GM10266 (cell line): ENCODE data around the gene CITED4.

ENCODE experiments used
- DNase-seq: peaks from one replicate; pipeline ENCODE4 v3.0.0; 2012; ENCODE audit errors: extremely low spot score
- TF ChIP-seq, protein P1 (sequence below): IDR thresholded peaks from 2 replicates; pipeline ENCODE4 v1.5.1; 2012; ENCODE audit warnings: mild to moderate bottlenecking, low read depth; ENCODE audit not compliant: control insufficient read depth, insufficient read depth; ENCODE audit errors: missing control alignments

The CITED4 gene

DNA sequence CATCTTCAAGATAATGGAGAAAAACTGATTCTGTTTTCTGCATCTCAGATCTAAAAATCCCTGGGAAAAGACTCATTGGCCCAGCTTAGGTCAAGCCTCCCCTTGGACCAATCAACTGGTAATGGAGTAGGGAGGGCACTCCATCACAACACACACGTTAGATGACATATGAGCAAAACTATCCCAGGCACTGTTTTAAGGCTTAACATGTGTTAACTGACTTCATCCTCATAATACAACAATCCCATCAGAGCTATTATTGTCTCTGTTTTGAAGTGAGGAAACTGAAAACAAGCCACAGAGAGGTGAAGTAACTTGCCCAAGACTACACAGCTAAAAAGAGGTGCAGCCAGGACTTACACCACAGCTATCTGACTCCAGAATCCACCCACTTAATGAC, 14.7 kb upstream of the CITED4 start:
- DNase-seq = no peak
- TF ChIP-seq, protein P1, sequence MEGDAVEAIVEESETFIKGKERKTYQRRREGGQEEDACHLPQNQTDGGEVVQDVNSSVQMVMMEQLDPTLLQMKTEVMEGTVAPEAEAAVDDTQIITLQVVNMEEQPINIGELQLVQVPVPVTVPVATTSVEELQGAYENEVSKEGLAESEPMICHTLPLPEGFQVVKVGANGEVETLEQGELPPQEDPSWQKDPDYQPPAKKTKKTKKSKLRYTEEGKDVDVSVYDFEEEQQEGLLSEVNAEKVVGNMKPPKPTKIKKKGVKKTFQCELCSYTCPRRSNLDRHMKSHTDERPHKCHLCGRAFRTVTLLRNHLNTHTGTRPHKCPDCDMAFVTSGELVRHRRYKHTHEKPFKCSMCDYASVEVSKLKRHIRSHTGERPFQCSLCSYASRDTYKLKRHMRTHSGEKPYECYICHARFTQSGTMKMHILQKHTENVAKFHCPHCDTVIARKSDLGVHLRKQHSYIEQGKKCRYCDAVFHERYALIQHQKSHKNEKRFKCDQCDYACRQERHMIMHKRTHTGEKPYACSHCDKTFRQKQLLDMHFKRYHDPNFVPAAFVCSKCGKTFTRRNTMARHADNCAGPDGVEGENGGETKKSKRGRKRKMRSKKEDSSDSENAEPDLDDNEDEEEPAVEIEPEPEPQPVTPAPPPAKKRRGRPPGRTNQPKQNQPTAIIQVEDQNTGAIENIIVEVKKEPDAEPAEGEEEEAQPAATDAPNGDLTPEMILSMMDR = no peak

DNA sequence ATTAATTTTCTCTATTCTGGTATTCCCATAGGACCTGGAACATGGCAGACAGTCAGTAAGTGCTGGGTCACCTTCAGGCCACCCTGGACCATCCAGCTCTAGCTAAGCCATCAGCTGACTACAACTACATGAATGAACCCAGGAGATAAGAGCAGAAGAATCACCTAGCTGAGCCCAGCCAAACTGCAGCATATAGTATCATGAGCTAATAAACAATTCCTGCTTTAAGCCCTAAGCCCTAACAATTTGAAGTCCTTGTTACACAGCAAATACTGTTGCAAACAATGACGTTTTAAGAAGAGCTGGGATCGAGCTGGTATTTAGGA, 14.2 kb upstream of the CITED4 start:
- TF ChIP-seq, protein P1 = no peak
- DNase-seq = no peak

DNA sequence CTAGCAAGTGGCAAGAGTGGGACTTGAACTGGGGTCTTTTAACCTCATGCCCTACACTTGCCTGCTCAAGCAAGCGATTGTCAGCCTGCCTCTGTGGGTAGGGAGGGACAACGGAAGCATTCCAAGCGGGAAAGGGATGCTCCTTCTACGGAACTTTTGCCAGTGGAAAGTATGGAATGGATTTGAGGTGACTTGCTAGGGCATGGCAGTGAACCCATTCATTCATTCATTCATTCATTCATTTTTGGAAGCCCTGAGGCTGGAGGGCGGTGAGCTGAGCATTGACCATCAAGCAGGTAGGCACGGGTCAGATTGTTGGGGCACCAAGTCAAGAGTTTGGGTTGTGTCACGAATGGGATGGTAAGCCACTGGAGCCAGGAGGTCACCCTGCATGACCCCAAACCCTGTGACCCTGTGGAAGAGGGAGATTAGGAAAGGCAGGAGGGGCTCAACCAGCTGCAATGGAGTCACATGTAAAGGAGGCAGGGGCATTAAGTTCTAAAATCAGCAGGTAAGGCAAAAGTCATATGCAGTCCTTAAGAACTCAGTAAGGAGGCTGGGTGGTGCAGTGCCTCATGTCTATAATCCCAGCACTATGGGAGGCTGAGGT, 11.8 kb upstream of the CITED4 start:
- TF ChIP-seq, protein P1 = no peak
- DNase-seq = no peak

DNA sequence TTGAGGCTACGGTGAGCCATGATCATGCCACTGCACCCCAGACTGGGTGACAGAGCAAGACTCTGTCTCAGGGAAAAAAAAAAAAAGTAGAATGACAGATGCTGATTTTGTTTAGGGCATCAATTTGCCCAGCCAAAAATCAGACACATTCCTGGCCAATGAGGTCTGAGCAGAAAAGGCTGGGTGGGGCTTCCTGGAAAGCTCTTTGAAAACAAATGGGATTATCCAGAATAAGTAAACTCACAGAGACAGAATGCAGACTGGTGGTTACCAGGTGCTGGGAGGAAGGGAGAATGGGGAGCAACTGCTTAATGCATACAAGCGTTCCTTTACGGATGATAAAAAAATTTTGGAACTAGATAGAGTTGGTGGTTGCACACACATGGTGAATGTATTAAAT, 10.1 kb upstream of the CITED4 start:
- TF ChIP-seq, protein P1 = no peak

DNA sequence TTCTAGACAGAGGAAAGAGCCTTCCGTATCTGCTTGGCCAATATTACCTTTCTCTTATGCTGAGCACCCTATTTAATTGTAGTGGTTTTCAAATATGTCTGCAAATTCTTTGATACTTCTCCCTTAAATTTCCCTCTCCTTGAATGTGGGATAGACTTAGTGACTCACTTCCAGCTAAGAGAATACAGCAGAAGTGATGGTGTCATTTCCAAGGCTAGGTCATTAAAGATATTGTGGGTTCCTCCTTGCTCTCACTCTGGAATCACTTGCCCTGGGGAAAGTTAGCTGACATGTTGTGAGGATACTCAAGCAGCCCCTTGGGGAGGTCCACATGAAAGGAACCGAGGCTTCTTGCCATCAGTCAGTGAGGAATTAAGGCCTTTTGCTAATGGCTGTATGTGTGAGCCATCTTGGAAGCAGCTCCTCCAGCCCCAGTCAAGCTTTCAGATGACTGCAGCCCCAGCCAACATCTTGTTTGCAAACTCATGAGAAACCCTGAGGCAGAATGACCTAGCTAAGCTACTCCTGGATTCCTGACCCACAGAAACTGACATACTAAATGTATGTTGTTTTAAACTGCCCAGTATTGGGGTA, 8.1 kb upstream of the CITED4 start:
- TF ChIP-seq, protein P1 = no peak
- DNase-seq = no peak

More for the DNA sequence above, 10.1 kb upstream of the CITED4 start:
- no peak for DNase-seq

DNA sequence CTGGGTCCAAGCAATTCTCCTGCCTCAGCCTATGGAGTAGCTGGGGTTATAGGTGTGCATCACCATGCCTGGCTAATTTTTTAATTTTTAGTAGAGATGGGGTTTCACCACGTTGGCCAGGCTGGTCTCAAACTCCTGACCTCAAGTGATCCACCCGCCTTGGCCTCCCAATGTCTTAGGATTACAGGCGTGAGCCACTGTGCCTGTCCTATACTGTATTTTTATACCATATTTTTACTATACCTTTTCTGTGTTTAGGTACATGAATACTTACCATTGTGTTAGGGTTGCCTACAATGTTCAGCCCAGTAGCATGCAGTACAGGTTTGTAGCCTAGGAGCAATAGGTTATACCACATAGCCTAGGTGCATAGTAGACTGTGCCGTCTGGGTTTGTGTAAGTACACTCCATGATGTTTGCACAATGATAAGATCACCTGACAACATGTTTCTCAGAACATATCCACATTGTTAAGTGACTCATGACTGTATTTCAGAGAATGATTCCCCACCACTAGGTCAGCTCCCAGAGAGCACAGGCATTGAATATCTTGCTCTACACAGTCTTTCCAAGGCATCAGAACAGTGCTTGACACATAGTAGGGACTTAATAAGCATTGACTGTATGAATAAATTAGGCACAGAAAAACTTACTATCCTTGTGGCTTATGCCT, 6.0 kb upstream of the CITED4 start:
- no peak for DNase-seq
- TF ChIP-seq, protein P1 = no peak

DNA sequence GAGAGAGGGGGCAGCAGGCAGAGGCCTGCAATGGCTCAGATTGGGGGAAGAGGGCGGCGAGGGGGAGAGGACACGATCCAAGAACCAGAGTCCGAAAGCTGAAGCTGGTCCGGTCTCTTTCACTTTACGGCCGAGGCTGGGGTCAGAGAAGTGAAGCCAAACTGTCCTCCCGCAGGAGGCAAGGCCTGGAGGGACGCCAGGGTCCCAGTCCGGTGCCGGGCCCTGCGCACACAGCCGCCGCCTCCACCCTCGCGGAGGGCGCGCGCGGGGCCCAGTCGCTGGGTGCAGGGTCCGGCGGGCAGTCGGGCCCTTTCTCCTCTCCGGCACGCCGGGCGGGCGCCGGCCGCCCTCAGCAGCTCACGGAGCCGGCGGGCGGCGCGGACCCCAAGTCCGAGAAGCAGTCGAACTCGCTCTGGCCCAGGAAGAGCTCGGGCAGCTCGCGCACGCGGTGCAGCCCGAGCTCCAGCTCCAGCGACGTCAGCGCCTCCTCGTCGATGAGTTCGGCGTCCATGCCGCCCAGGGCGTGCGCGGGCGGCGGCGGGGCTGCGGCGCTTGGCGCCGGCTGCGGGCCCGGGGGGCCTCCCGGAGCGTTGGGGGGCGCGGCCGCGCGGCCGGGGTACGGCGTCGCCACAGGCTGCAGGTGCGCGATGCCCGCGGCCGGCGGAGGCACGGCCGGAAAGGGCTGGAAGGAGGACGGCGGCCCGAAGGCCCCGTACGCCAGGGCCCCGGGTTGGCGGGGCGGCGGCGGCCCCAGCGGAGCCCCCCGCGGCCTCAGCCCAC, 749 bp downstream of the CITED4 start:
- TF ChIP-seq, protein P1 = no peak
- no peak for DNase-seq
